Endometrium (tissue), 2 donors: ENCODE data around the gene GJD3.
"Not testable (repeated sequence)": the region's sequence is repeated elsewhere in the genome, so short reads cannot be mapped to it uniquely, and the experiment has no call there.

Source experiments
- FAIRE-seq: peaks from 2 replicates; lab custom pipeline; 2012; peaks lifted over from hg19 to GRCh38; lab: Jason Lieb, UNC
- donor health status: control.
- donor health status: control.

Gene GJD3

DNA sequence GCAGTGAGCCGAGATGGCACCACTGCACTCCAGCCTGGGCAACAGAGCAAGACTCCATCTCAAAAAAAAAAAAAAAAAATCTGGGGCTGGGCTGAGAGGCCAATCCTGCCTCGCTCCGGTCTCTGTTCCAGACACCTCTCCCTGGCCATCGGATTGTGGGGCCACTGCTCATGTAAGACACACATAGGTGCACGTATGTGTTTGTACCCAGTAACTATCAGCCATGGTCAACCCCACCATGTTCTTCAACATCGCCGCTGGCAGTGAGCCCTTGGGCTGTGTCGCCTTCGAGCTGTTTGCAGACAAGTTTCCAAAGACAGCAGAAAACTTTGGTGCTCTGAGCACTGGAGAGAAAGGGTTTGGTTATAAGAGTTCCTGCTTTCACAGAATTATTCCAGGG, 3.2 kb upstream of the GJD3 start:
- FAIRE-seq = not testable (repeated sequence)

DNA sequence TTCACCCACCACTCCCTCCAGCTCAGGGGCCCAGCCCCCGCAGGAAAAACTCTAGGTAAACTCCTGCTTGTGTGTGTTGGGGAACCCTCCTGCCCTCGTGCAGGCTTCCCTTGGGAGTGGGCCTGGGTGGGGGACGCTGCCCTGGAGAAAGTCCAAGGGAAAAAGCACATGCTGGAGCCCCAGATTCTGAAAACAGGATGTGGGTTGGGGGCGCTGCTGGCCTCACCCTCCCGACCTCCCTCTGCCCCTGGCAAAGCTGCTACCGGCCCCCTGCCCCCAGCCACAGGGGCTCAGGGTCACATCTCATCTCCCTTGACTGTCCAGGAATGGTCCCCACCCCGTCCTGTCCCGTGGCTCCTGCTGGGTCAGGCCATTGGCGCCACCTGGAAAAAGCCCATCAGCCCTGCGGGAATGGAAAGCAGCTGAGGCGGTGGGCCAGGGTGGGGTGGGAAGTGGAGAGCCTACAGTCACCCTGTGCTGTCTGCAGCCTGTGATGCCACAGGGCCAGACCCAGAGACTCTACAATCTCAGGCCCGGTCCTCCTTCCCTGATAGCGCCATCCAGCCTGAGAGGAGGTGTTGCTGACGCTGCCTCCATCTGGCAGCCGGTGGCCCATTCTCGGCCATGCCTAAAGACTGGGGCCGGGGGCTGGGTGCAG, 2.5 kb upstream of the GJD3 start:
- FAIRE-seq = no peak

DNA sequence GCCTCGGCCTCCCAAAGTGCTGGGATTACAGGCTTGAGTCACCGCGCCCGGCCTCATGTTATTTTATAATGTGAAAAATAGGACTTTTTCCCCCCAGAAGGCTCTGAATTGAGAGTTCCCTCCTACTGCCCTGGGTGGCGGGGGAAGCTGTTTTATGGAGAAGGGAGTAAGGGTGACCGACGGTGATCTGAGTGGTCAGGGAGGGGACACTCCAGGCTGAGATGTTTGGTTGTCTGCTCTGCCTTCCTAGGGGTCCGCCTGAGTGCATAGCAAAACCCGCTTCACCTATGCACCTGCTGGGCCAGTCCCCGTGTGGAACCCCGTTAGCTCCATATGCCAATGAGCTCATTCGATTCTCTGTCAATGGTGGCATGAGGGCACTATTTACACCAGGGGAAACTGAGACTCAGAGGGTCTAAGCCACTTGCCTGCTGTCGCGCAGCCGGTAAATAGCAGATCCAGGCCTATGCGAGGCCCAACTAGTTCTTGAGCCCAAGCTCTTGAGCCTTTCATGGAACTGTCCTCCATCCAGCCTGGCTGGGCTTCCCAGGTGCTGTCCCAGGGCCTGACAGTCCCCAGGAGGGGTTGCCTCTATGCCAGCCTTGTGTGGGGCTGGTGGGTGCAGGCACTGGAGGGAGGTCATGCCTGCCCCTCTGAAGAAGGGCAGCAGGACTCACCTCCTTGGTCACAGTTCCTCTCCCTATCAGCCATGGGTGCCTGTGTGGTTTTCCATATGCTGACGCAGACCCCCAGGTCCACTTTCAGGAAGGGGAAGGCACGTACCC, 1.7 kb upstream of the GJD3 start:
- no peak for FAIRE-seq

DNA sequence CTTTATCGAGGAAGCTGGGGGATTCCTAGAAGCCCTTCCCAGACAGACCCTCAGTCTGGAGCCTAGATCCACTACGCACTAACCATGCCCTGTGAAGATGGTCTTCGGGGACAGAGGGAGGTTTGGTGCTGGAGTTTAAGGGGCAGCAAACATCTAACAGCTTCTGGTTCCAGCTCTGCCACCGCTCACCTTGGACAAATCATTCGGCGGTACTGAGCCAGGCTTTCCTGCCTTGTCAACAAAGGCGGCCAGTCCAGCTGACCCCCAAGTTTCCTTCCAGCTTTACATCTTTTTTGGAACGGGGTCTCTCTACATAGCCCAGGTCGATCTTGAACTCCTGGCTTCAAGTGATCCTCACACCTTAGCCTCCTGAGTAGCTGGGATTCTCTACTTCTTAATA, 369 bp upstream of the GJD3 start:
- FAIRE-seq = no peak

DNA sequence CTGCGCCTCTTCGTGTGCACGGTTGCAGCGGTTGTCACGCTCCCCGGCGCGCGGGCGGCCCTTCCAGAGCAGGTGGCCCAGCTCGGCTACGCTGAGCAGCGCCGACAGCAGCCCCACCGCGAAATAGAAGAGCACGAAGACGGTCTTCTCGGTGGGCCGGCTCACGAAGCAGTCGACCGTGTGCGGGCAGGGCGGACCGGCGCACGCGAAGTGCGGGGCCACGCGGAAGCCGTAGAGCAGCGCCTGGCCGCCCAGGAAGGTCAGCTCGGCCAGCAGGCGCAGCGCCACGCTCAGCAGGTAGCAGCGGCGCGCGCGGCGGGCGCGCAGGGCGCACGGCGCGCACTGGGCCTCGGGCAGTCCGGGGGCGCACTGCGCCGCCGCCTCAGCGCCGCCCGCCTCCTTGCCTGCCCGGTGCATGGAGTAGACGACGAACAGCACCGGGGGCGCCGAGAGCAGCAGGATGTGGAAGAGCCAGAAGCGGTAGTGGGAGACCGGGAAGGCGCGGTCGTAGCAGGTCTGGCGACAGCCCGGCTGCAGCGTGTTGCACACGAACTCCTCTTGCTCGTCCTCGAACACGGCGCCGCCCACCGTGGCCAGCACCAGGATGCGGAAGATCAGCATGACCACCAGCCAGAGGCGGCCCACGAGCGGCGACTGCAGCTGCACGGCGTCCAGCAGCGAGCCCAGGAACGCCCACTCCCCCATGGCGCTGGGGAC, 1.3 kb downstream of the GJD3 start:
- FAIRE-seq = no peak

DNA sequence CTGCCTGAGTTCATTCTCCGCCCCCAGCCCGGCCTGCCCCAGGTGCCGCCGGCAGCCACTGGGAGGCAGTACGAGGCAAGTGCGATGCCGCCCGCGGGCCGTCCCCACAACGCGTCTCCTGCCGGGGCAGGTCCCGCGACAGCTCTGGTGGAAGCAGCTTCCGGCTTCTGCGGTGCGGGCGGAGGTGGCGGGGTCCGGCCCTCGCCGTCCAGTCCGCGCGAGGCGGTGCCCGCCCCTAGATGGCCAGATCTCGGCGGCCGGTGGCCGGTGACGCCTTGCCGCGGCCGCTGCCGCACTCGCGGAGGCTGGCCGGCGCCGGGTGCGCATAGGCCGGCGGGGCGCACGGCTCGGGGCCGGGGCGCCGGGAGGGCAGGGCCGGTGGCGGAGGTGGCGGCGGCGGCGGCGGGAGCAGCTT, 1.8 kb downstream of the GJD3 start:
- FAIRE-seq = no peak

DNA sequence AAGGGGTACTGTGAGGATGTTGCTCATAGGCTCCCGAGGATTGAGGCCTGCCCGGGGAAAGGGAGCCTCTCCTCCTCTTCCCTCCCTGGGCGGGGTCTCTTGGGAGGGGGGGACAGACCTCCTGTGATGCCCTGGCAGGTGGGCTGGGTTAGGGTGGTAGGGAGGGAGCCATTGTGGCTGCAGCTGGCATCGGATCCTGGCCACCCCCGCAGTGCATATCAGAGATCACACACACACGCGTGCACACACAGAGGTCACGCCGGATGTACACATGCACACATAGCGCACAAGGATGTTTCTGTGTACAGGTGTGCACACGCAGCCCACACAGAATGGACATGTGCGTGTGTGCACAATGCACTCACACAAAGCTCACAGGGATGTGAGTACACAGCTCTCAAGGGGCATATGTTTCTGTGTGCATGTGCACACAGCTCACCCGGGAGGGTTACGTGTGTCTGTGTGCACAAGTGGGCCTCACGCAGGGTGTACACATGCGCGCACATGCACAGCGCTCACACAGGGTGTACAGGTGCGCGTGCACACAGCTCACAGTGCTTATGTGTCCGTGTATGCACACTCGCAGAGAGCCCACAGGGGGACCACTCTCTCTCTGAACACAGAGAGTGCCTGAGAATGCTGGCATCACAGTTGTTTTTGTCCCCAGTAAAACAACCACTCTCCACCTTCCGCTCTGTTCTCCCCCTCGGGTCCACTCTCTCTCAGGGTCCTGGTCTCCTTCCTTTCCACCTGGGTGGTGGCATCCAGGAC, 2.4 kb downstream of the GJD3 start:
- FAIRE-seq = no peak

DNA sequence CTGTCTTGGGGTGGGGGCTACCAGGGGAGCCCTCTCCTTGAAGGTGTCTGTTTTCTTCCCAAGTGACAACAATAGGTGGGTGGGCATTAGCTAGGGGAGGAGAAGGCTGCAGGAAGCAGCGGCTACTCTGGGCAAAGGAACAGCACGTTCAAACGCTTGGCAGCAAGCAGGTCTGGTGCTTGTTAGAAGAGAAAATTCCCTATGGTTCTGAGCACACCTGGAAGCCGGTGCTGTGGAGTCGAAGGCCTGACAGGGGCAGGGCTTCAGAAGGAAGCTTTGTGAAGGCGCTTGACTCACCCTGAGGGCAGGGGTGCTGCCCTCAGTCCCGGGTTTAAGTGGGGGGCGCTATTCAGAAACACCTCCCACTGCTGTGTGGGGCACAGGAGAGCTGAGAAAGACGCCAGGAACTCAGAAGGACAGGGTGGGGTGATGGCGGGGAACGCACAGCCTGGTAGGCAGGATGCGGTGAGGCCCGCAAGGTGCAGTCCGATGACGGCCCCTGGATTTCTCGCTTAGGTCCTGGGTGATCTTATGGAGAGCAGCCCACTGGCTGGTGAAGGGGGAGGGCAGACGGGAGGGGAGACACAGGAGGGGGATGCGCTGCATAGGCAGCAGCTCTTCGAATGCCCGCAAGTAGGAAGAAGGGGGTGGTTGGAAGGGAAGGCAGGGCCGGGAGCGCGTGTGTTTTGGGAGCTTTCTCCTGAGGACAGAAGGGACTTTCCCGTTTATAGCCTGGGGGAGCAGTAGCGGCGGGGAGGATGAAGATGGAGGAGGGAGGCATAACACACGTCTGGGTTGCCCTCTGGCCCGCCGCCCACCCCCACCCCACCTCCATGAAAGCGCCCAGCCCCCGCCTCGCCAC, 3.2 kb downstream of the GJD3 start:
- no peak for FAIRE-seq

DNA sequence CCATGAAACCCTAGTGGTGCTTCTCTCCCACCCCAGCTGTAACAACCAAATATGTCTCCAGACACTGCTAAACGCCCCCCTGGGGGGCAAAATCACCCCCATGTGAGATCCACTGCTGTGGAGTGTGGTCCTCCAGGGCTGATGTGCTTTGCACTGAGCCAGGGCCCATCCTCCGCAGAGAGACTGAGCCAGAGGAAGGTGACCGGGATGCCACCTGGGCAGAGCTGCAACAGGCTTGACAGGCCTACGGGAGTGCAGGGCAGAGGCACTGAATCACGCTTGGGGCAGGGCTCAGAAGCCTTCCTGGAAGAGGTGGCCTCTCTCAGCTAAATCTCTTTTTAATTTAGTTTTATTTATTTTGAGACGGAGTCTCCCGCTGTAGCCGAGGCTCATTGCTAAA, 4.4 kb downstream of the GJD3 start:
- no peak for FAIRE-seq

DNA sequence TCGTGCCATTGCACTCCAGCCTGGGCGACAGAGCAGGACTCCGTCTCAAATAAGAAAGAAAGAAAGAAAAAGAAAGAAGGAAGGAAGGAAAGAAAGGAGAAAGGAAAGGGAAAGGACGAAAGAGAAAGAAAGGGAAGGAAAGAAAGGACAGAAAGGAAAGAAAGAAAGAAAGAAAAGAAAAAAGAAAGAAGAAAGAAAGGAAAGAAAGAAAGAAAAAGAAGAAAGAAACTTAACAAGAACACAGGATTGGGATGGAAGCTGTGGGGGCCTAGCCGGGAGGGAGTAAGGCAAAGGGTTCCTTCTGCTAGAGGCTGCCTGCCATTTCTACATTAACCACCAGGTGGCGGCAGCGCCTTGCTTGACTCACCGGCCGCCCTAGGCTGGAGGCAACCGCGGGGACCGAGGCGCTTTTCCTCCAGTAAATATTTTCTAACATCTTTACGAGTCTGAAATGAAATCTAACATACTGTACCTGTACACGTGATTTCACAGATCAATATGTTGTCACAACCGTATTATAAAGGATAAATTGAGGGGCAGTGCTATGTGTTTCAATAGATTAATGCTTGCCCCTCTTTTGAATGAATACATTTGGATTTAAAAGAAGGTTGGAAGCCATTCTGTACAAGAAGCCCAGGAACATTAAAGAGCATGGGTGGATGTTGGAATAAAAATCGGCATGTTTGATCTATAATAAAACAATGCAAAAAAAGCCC, 6.1 kb downstream of the GJD3 start:
- peak; percentile 86 for FAIRE-seq

DNA sequence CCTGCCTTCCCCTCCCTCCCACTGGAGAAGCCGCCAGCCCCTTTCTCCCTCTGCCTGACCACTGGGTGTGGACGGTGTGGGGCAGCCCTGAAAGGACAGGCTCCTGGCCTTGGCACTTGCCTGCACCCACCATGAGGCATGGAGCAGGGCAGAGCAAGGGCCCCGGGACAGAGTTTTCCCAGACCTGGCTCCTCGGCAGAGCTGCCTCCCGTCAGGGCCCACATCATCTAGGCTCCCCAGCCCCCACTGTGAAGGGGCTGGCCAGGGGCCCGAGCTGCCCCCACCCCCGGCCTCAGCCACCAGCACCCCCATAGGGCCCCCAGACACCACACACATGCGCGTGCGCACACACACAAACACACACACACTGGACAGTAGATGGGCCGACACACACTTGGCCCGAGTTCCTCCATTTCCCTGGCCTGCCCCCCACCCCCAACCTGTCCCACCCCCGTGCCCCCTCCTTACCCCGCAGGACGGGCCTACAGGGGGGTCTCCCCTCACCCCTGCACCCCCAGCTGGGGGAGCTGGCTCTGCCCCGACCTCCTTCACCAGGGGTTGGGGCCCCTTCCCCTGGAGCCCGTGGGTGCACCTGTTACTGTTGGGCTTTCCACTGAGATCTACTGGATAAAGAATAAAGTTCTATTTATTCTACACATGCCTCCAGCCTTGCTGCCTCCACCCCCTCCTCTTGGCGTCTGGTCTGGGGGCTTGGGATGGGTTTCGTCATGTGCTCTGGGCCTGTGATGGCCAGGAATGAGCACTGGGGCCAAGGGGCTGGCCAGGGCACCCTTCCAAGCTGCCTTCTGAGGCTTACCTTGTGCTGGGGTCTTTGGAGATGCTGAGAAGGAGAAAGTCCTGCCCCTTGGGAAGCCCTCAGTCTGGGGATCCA, 7.3 kb downstream of the GJD3 start:
- FAIRE-seq = no peak

DNA sequence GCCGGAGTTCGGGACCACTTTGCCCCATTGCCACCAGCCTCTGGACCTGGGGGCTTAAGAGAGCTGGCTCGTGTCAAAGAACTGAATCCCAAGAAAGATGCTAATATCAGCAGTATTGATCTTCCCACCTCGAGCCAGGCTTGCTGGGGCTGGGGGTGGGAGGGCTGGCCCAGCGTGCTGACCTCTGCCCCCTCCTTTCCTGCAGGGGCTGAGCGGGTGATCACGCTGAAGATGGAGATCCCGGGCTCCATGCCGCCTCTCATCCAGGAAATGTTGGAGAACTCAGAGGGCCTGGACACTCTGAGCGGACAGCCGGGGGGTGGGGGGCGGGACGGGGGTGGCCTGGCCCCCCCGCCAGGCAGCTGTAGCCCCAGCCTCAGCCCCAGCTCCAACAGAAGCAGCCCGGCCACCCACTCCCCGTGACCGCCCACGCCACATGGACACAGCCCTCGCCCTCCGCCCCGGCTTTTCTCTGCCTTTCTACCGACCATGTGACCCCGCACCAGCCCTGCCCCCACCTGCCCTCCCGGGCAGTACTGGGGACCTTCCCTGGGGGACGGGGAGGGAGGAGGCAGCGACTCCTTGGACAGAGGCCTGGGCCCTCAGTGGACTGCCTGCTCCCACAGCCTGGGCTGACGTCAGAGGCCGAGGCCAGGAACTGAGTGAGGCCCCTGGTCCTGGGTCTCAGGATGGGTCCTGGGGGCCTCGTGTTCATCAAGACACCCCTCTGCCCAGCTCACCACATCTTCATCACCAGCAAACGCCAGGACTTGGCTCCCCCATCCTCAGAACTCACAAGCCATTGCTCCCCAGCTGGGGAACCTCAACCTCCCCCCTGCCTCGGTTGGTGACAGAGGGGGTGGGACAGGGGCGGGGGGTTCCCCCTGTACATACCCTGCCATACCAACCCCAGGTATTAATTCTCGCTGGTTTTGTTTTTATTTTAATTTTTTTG, 8.5 kb downstream of the GJD3 start:
- FAIRE-seq = no peak

DNA sequence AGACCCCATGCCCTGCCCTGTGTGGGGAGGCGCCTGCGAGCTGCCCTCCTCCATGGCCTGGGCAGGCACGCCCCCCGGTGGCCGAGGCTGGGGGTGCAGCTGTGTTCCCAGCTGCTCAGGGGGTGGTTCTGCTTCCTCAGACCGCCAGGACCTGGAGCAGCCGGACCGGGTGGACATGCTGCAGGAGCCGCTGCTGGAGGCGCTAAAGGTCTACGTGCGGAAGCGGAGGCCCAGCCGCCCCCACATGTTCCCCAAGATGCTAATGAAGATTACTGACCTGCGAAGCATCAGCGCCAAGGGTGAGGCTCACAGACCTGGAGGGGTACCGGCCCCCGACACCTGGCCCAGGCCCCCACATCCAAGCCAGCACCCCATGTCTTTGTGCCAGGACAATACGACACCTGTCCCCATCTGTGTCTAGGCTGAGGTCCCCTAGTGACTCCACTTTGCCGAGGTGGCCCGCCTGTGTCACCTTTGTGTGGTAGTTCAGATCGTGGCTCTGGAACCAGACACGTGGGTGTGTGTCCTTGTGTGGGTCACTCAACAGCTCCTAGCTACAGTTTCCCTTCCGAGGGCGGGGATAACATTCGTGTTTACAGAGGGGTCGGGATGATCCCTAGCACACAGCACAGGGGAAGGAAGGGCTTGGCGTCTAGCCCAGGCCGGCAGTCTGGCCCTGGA, 9.3 kb downstream of the GJD3 start:
- no peak for FAIRE-seq

DNA sequence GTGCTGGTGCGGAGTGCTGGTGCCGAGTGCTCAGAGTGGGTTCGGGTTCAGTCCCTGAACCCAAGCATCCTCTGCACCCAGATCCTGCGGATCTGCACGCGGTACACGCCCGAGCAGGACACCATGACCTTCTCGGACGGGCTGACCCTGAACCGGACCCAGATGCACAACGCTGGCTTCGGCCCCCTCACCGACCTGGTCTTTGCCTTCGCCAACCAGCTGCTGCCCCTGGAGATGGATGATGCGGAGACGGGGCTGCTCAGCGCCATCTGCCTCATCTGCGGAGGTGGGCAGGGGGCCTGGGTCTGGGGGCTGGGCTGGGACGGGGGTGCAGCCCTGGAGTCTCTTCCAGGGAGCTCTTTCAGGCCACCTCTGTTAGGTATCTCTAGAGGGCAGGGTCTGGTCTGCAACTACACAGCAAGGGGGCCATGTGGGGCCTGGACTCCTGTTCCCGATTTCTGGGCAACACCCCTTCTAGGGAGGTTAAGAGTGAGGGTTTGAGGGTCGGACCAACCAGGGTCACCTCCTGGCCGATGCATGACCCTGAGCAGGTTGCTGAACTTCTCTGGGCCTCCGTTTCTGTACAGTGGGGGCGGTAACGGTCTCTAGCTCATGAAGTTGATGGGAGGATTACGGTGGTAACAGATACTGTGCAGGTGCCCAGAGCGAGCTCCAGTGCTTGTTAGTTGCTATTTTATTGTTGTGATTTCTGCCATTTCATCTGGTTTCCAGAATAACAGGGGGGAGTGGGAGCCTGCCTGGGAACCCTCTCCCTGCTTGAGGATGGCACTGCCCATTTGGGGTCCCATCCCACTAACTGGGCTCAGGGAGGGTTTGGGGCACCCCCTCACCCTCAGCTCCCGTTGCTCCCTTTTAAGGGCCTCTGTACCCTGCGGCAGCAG, 10.1 kb downstream of the GJD3 start:
- no peak for FAIRE-seq

DNA sequence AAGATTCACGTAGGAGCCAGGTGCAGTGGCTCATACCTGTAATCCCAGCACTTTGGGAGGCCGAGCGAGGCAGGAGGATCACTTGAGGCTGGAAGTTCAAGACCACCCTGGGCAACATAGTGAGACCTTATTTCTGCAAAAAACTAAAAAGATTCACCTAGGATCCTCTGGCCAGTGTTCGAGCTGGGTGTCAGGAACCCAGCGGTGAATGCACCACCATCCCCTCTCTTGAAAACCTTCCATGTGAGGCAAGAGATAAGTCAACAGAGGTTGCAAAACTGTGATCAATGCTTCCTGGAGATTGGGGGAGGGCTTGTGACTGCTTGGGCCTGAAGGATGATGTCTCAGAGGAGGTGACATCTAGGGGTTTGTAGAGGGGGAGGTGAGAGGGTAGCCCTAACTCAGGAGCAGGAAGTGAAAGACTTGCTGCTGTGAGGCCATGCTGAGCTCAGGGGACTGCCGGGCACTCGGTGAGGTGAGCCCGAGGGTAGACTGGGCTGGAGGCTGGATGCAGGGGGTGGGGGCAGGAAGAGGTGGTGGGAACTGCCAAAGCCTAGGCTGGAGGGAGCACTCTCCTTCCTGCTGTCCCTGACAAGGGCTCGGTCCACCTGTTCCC, 11.7 kb downstream of the GJD3 start:
- FAIRE-seq = no peak

DNA sequence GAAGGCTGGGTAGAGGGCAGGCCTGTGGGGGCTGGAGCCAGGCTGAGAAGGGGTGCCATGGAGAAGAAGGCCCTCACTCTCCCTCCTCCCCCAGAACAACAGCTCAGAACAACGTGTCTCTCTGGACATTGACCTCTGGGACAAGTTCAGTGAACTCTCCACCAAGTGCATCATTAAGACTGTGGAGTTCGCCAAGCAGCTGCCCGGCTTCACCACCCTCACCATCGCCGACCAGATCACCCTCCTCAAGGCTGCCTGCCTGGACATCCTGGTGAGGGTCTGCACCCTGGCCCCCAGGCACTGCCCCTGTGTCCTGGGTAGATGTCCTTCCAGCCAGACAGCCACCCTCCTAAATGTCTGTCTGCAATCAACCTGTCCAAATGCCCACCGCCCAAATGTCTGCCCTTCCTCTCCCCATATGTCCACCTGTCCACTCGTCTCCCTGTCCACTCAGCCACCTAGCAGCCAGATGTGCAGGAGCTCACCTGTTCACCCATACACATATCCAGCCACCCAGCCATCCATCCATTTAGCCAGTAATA, 12.2 kb downstream of the GJD3 start:
- no peak for FAIRE-seq
